Left renal pelvis (tissue), 4 donors: ENCODE results near the gene SCYL1. TPM values are rescaled to one million over a fixed set of nuclear protein-coding genes. Genes with fewer than 3 reads are reported as not detected.

Experiments
- DNase-seq, 4 donors: peaks; one replicate each; pipeline ENCODE4 v3.0.0-alpha.2; 2013; ENCODE audit warnings: low read depth in 4 of 4, low spot score in 3 of 4
- polyA plus RNA-seq, 4 donors: library from polyadenylated mRNA; unstranded; fragments of 120-200 nt; gene quantifications; one replicate each; pipeline ENCODE4 v1.2.1, GENCODE V29; 2013; ENCODE audit not compliant: insufficient read length in 4 of 4

The SCYL1 gene
- polyA plus RNA-seq, 4 donors = 58.6 to 83.9 (median 59.5) TPM

GRCh38 chr11:65532388-65533064, 7.6 kb downstream of the SCYL1 start:
- DNase-seq = no peak

- DNase-seq = no peak
Observed at GRCh38 chr11:65535102-65535501, 10.2 kb downstream of the SCYL1 start.

- no peak for DNase-seq
Observed at GRCh38 chr11:65536412-65537295, 11.8 kb downstream of the SCYL1 start.

- no peak for DNase-seq
Observed at GRCh38 chr11:65537296-65537597, 12.4 kb downstream of the SCYL1 start.

GRCh38 chr11:65537620-65538231, 12.8 kb downstream of the SCYL1 start:
- no peak for DNase-seq

- no peak for DNase-seq
Observed at GRCh38 chr11:65538232-65538914, 13.5 kb downstream of the SCYL1 start.

GRCh38 chr11:65538915-65539743, 14.2 kb downstream of the SCYL1 start:
- no peak for DNase-seq

GRCh38 chr11:65539744-65540289, 14.9 kb downstream of the SCYL1 start:
- no peak for DNase-seq

- peak in 3 of 4 donors; percentile 65 to 66 (median 65) for DNase-seq
Observed at GRCh38 chr11:65540290-65541092, 15.6 kb downstream of the SCYL1 start.

GRCh38 chr11:65541093-65541982, 16.5 kb downstream of the SCYL1 start:
- no peak for DNase-seq

- DNase-seq = no peak
Observed at GRCh38 chr11:65542738-65543390, 18.0 kb downstream of the SCYL1 start.

- DNase-seq = no peak
Observed at GRCh38 chr11:65545853-65546216, 21.0 kb downstream of the SCYL1 start.

GRCh38 chr11:65546217-65546958, 21.5 kb downstream of the SCYL1 start:
- DNase-seq = no peak

- DNase-seq = no peak
Observed at GRCh38 chr11:65547446-65548125, 22.7 kb downstream of the SCYL1 start.

- DNase-seq = no peak
Observed at GRCh38 chr11:65548395-65548794, 23.5 kb downstream of the SCYL1 start.

- no peak for DNase-seq
Observed at GRCh38 chr11:65549096-65549495, 24.2 kb downstream of the SCYL1 start.
